Measurements from ENCODE around the gene SLC1A2.

DNA sequence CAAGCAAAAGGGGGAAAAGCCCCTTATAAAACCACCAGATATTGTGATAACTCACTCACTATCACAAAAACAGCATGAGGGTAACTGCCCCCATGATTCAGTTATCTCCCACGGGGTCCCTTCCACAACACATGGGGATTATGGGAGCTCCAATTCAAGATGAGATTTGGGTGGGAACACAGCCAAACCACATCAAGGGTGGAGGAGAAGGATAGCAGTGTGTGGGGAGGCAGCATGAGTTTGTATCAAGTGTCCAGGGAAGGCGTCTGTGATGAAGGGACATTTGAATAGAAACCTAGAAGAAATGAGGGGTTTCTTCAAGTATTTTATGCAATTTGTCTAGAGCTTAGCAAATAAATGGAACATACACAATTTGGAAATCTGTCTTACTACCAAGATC is 98.2 kb downstream of the SLC1A2 start:
- TF ChIP-seq EZH2phosphoT487 (IDR thresholded peaks at IDR 0.05; ENCODE audit: borderline replicate concordance, low read depth, low read length): no peak
- no peak for TF ChIP-seq CTCF (conservative IDR thresholded peaks at IDR 0.05; ENCODE audit: low read length)
